Body of pancreas (tissue), 4 donors: ENCODE data around the gene CSTF1.

ENCODE experiments used
- CTCF ChIP-seq, 7 experiments: fragments of 450-650 bp in 4 of 7; fragments of 200-600 bp in 3 of 7; sonication (generic) in 3 of 7; IDR thresholded peaks; one replicate each; pipeline ENCODE4 v1.5.1; 2016 to 2019; ENCODE audit warnings: antibody characterized with exemption in 7 of 7
- POLR2A ChIP-seq, 3 donors: fragments of 450-650 bp; IDR thresholded peaks; one replicate each; pipeline ENCODE4 v1.6.1; 2016; ENCODE audit warnings: antibody characterized with exemption in 3 of 3, mild to moderate bottlenecking in 2 of 3

- no peak for TF ChIP-seq CTCF (IDR thresholded peaks at IDR 0.05)
- no peak for TF ChIP-seq POLR2A (IDR thresholded peaks at IDR 0.05)
Observed at GRCh38 chr20:56371977-56372376, 20.5 kb upstream of the CSTF1 start.
